HEK293 (cell line): Measurements from ENCODE around the gene SEMA3G.
A peak's percentile ranks its signal among the peaks of the same experiment; 100 is the strongest.

Experiments
- CTCF ChIA-PET: fragments of 350-600 bp; formaldehyde crosslinking; extraction: SDS; loops from one replicate; lab custom pipeline; 2021; ENCODE audit warnings: antibody characterized with exemption; lab: Yijun Ruan, JAX
- POLR2A ChIA-PET: fragments of 300-600 bp; formaldehyde crosslinking; extraction: SDS; loops from one replicate; lab custom pipeline; 2020; ENCODE audit warnings: antibody characterized with exemption, inconsistent platforms; lab: Yijun Ruan, JAX
- H3K27ac ChIP-seq: fragments of 200-500 bp; sonication (Bioruptor generic); 2 replicates; pipeline ENCODE4 v1.5.1; 2014; ENCODE audit warnings: low read depth, low read length, control low read depth, inconsistent platforms; ENCODE audit errors: extremely low read depth
- H3K36me3 ChIP-seq, 2 experiments: fragments of 200-500 bp in 1 of 2; sonication (Bioruptor generic) in 1 of 2; 1 replicate in 1 of 2; 2 replicates in 1 of 2; pipeline ENCODE4 v1.5.1; 2014 to 2017; ENCODE audit warnings: inconsistent platforms in 2 of 2, low read length in 2 of 2; ENCODE audit not compliant: control insufficient read depth in 2 of 2, insufficient read depth in 1 of 2
- H3K4me1 ChIP-seq: fragments of 200-500 bp; sonication (Bioruptor generic); 2 replicates; pipeline ENCODE4 v1.5.1; 2014; ENCODE audit warnings: mild to moderate bottlenecking, low read length, inconsistent platforms; ENCODE audit not compliant: control insufficient read depth, insufficient read depth
- H3K4me3 ChIP-seq: 2 replicates; pipeline ENCODE4 v1.5.1; 2011; ENCODE audit warnings: low read depth, mild to moderate bottlenecking, control low read depth, low read length, moderate library complexity
- H3K9me3 ChIP-seq: fragments of 200-500 bp; sonication (Bioruptor generic); 2 replicates; pipeline ENCODE4 v1.5.1; 2014; ENCODE audit warnings: low read depth, low read length, inconsistent platforms; ENCODE audit not compliant: control insufficient read depth, insufficient read depth
- GLI4 ChIP-seq: fragments of 450-650 bp; formaldehyde crosslinking; IDR thresholded peaks from 2 replicates; pipeline ENCODE4 v1.5.1; 2016; ENCODE audit warnings: missing biosample characterization, missing genetic modification characterization
- KLF1 ChIP-seq: fragments of 450-650 bp; formaldehyde crosslinking; IDR thresholded peaks from 2 replicates; pipeline ENCODE4 v1.5.1; 2016; ENCODE audit warnings: missing biosample characterization, missing genetic modification characterization
- KLF16 ChIP-seq: fragments of 450-650 bp; formaldehyde crosslinking; IDR thresholded peaks from 2 replicates; pipeline ENCODE4 v1.5.1; 2017; ENCODE audit warnings: missing biosample characterization, missing genetic modification characterization
- KLF9 ChIP-seq: fragments of 450-650 bp; formaldehyde crosslinking; IDR thresholded peaks from 2 replicates; pipeline ENCODE4 v1.5.1; 2016; ENCODE audit warnings: missing biosample characterization, missing genetic modification characterization, low read depth
- SP2 ChIP-seq: fragments of 450-650 bp; formaldehyde crosslinking; IDR thresholded peaks from 2 replicates; pipeline ENCODE4 v1.5.1; 2016; ENCODE audit warnings: missing biosample characterization, missing genetic modification characterization
- SP7 ChIP-seq: fragments of 450-650 bp; formaldehyde crosslinking; IDR thresholded peaks from 2 replicates; pipeline ENCODE4 v1.5.1; 2016; ENCODE audit warnings: missing biosample characterization, missing genetic modification characterization
- TRIM28 ChIP-seq: IDR thresholded peaks from 2 replicates; pipeline ENCODE4 v1.6.1; 2011; ENCODE audit warnings: low read length, control low read depth, borderline replicate concordance
- ZBTB20 ChIP-seq: fragments of 450-650 bp; formaldehyde crosslinking; IDR thresholded peaks from 2 replicates; pipeline ENCODE4 v1.5.1; 2016; ENCODE audit warnings: missing biosample characterization, missing genetic modification characterization
- ZFHX2 ChIP-seq: fragments of 450-650 bp; formaldehyde crosslinking; conservative IDR thresholded peaks from 2 replicates; pipeline ENCODE4 v1.5.1; 2016; ENCODE audit warnings: missing biosample characterization, missing genetic modification characterization
- ZFP37 ChIP-seq: fragments of 450-650 bp; formaldehyde crosslinking; IDR thresholded peaks from 2 replicates; pipeline ENCODE4 v1.5.1; 2016; ENCODE audit warnings: missing biosample characterization, missing genetic modification characterization
- ZNF132 ChIP-seq: fragments of 450-650 bp; formaldehyde crosslinking; IDR thresholded peaks from 2 replicates; pipeline ENCODE4 v1.5.1; 2017; ENCODE audit warnings: missing biosample characterization, missing genetic modification characterization, borderline replicate concordance
- ZNF140 ChIP-seq: fragments of 450-650 bp; formaldehyde crosslinking; IDR thresholded peaks from 2 replicates; pipeline ENCODE4 v1.5.1; 2016; ENCODE audit warnings: missing biosample characterization, missing genetic modification characterization
- ZNF2 ChIP-seq: fragments of 450-650 bp; formaldehyde crosslinking; IDR thresholded peaks from 2 replicates; pipeline ENCODE4 v1.5.1; 2016; ENCODE audit warnings: missing biosample characterization, missing genetic modification characterization
- ZNF274 ChIP-seq, 2 experiments: fragments of 200-500 bp in 1 of 2; fragments of 450-650 bp in 1 of 2; sonication (Bioruptor generic) in 1 of 2; formaldehyde crosslinking in 1 of 2; IDR thresholded peaks; 2 replicates each; pipeline versions ENCODE4 v1.5.1 to v1.6.1; 2014 to 2016; ENCODE audit warnings: borderline replicate concordance in 1 of 2, inconsistent platforms in 1 of 2, low read length in 1 of 2, missing biosample characterization in 1 of 2, missing genetic modification characterization in 1 of 2
- ZNF391 ChIP-seq: fragments of 450-650 bp; formaldehyde crosslinking; IDR thresholded peaks from 2 replicates; pipeline ENCODE4 v1.5.1; 2016; ENCODE audit warnings: low read depth, missing biosample characterization, missing genetic modification characterization, borderline replicate concordance
- ZNF416 ChIP-seq: fragments of 450-650 bp; formaldehyde crosslinking; IDR thresholded peaks from 2 replicates; pipeline ENCODE4 v1.5.1; 2016; ENCODE audit warnings: missing biosample characterization, missing genetic modification characterization
- ZNF530 ChIP-seq: fragments of 450-650 bp; formaldehyde crosslinking; IDR thresholded peaks from 2 replicates; pipeline ENCODE4 v1.5.1; 2016; ENCODE audit warnings: low read depth, missing biosample characterization, missing genetic modification characterization
- ZNF571 ChIP-seq: fragments of 450-650 bp; formaldehyde crosslinking; IDR thresholded peaks from 2 replicates; pipeline ENCODE4 v1.5.0; 2017; ENCODE audit warnings: missing biosample characterization, missing genetic modification characterization
- ZNF664 ChIP-seq: fragments of 450-650 bp; formaldehyde crosslinking; IDR thresholded peaks from 2 replicates; pipeline ENCODE4 v1.5.1; 2016; ENCODE audit warnings: missing biosample characterization, missing genetic modification characterization
- ZNF776 ChIP-seq: fragments of 450-650 bp; formaldehyde crosslinking; IDR thresholded peaks from 2 replicates; pipeline ENCODE4 v1.5.0; 2017; ENCODE audit warnings: missing biosample characterization, missing genetic modification characterization, borderline replicate concordance
- ZNF777 ChIP-seq: fragments of 450-650 bp; formaldehyde crosslinking; IDR thresholded peaks from 2 replicates; pipeline ENCODE4 v1.5.1; 2017; ENCODE audit warnings: missing biosample characterization, missing genetic modification characterization, borderline replicate concordance
- ZNF791 ChIP-seq: fragments of 450-650 bp; formaldehyde crosslinking; IDR thresholded peaks from 2 replicates; pipeline ENCODE4 v1.5.1; 2016; ENCODE audit warnings: missing biosample characterization, missing genetic modification characterization
- ZNF792 ChIP-seq: fragments of 450-650 bp; formaldehyde crosslinking; IDR thresholded peaks from 2 replicates; pipeline ENCODE4 v1.5.1; 2016; ENCODE audit warnings: missing biosample characterization, missing genetic modification characterization
- TF ChIP-seq, protein P1 (sequence below): fragments of 450-650 bp; formaldehyde crosslinking; IDR thresholded peaks from 2 replicates; pipeline ENCODE4 v1.5.1; 2017; ENCODE audit warnings: missing biosample characterization, missing genetic modification characterization
- TF ChIP-seq, protein P2 (sequence below): fragments of 450-650 bp; formaldehyde crosslinking; optimal IDR thresholded peaks from 2 replicates; pipeline ENCODE3; 2016; ENCODE audit warnings: missing biosample characterization, mild to moderate bottlenecking, missing genetic modification characterization
- TF ChIP-seq, protein P3 (sequence below): fragments of 450-650 bp; formaldehyde crosslinking; IDR thresholded peaks from 2 replicates; pipeline ENCODE4 v1.5.1; 2016; ENCODE audit warnings: missing biosample characterization, missing genetic modification characterization
- TF ChIP-seq, protein P4 (sequence below): fragments of 450-650 bp; formaldehyde crosslinking; IDR thresholded peaks from 2 replicates; pipeline ENCODE4 v1.5.1; 2016; ENCODE audit warnings: missing biosample characterization, missing genetic modification characterization, low read depth

Gene SEMA3G

DNA sequence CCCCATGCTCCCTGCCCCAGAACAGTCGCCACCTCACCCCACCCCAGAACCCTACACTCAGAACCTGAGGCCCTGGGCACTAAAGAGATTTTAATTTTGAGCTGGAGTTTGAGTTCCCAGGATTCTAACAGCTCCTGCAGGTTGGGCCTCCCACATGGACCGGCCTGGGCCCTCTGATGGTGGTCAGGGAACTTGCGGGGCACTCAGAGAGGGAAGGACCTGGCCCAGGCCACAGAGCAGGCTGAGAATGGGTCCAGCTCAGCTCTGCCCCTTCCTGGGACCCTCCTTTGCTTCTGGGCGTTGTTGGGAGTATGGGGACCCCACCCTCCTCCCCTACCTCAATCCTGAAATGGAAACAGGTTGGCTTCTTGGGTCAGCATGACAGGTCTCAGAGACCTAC lies 1.1 kb upstream of the SEMA3G start:
- Histone ChIP-seq H3K4me1 (no peaks in the 10 kb centered on the region), H3K27ac (no peak overlapping the region), H3K36me3 (no peaks in the 10 kb centered on the region), H3K4me3 (no peak overlapping the region), H3K9me3 (no peaks in the 10 kb centered on the region)
- ChIA-PET POLR2A (no interaction called here), CTCF (interaction anchor here (0.8 to 7.9 kb wide), 8 partner anchors 11 to 226 kb away, joined by 3 to 97 read pairs (median 5); no protein-coding TSS in a partner anchor)
- no peak for TF ChIP-seq ZNF571 (tag by site-specific recombination)
- TF ChIP-seq ZNF416 (tag by site-specific recombination): no peak
- no peak for TF ChIP-seq ZNF140
- no peak for TF ChIP-seq KLF16 (tag by site-specific recombination)
- TF ChIP-seq ZNF791 (tag by site-specific recombination): no peak
- no peak for TF ChIP-seq ZNF530 (tag by site-specific recombination)
- TF ChIP-seq, all 188 proteins: peak for 0

DNA sequence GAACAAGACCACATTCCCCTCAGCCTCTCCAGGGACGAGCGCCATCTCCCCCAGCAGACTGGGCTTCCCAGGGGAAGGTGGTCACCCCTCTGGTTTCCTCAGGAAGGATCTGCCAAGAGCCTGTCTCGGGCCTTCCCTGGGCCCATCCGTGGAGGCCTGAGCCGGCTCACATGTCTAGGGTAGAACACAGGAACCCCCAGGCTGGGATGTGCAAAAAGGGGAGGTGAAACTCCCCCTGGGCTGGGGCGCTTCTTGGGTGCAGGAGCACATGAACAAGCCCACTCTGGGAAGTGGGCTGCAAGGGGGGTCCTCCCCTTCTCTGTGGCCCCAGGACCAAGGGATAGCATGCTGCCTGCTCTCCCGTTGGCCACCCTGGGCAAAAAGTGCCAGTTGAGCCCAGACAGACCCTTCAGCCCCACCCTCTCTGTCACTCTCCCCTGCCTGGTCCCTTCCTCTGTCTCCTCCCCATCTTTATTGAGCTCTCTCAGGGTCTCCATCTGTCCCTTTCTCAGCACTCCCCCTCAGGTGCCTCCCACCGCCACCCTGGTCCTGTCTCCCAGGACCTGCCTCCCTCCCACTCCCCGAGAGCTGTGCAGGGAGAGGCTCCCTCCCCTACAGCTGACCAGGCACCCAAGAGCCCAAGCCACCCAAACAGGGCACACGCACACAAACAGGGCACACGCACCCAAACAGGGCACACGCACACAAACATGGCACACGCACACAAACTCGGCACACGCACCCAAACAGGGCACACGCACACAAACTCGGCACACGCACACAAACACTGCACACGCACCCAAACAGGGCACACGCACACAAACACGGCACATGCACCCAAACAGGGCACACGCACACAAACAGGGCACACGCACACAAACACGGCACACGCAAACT lies 864 bp downstream of the SEMA3G start:
- TF ChIP-seq TRIM28: no peak
- TF ChIP-seq KLF1 (tag by site-specific recombination): no peak
- TF ChIP-seq ZNF792 (tag by site-specific recombination): no peak
- TF ChIP-seq, protein P1, sequence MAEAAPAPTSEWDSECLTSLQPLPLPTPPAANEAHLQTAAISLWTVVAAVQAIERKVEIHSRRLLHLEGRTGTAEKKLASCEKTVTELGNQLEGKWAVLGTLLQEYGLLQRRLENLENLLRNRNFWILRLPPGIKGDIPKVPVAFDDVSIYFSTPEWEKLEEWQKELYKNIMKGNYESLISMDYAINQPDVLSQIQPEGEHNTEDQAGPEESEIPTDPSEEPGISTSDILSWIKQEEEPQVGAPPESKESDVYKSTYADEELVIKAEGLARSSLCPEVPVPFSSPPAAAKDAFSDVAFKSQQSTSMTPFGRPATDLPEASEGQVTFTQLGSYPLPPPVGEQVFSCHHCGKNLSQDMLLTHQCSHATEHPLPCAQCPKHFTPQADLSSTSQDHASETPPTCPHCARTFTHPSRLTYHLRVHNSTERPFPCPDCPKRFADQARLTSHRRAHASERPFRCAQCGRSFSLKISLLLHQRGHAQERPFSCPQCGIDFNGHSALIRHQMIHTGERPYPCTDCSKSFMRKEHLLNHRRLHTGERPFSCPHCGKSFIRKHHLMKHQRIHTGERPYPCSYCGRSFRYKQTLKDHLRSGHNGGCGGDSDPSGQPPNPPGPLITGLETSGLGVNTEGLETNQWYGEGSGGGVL (tag by site-specific recombination): peak; percentile 15; the same call in 1 of the 2 replicates
- no peak for TF ChIP-seq ZFHX2 (tag by site-specific recombination)
- TF ChIP-seq GLI4 (tag by site-specific recombination): no peak
- TF ChIP-seq ZNF777 (tag by site-specific recombination): no peak
- TF ChIP-seq SP2: peak; percentile 16; the same call in 1 of the 2 replicates
- TF ChIP-seq, protein P2, sequence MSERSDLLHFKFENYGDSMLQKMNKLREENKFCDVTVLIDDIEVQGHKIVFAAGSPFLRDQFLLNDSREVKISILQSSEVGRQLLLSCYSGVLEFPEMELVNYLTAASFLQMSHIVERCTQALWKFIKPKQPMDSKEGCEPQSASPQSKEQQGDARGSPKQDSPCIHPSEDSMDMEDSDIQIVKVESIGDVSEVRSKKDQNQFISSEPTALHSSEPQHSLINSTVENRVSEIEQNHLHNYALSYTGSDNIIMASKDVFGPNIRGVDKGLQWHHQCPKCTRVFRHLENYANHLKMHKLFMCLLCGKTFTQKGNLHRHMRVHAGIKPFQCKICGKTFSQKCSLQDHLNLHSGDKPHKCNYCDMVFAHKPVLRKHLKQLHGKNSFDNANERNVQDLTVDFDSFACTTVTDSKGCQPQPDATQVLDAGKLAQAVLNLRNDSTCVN (tag by site-specific recombination): peak; percentile 9
- TF ChIP-seq ZNF664 (tag by site-specific recombination): no peak
- TF ChIP-seq ZBTB20 (tag by site-specific recombination): no peak
- TF ChIP-seq, all 188 proteins: peak for 3
- H3K4me1 ChIP-seq: no peaks in the 10 kb centered on the region
- no peaks in the 10 kb centered on the region for H3K9me3 ChIP-seq
- H3K4me3 ChIP-seq: no peak overlapping the region
- ChIA-PET CTCF (interaction anchor here (1.1 to 7.9 kb wide), 2 partner anchors 17 to 32 kb away, joined by 5 to 97 read pairs; no protein-coding TSS in a partner anchor), POLR2A (no interaction called here)
- H3K36me3 ChIP-seq: no peaks in the 10 kb centered on the region
- H3K27ac ChIP-seq: no peak overlapping the region

DNA sequence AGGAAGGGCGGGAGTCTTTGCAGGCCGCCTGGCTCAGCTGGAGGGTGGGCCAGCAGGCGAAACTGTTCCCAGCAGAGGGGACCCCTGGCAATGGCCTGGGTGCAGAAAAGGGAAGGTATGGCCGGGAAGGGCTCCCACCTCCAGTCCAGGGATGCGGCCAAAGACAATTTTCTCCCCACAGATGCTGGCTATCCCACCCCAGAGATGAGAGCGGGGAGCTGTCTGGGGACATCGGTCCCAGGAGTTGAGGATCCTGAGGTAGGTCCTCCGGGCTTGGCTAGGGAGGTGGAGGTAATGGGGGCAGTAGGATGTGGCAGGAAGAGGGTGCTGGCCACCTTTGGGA lies 1.7 kb downstream of the SEMA3G start:
- POLR2A ChIA-PET: no interaction called here
- Histone ChIP-seq H3K27ac (no peak overlapping the region), H3K4me3 (no peak overlapping the region), H3K36me3 (no peaks in the 10 kb centered on the region), H3K9me3 (no peaks in the 10 kb centered on the region), H3K4me1 (no peaks in the 10 kb centered on the region)
- CTCF ChIA-PET: interaction anchor here (1.1 to 7.9 kb wide), 2 partner anchors 16 to 31 kb away, joined by 5 to 97 read pairs; no protein-coding TSS in a partner anchor
- TF ChIP-seq ZNF391 (tag by site-specific recombination) (no peak), ZNF274 (IDR thresholded peaks at IDR 0.05; ENCODE audit: low read length) (no peak), ZNF274 (tag by site-specific recombination; IDR thresholded peaks at IDR 0.05; ENCODE audit: borderline replicate concordance) (no peak), ZNF2 (no peak), SP7 (tag by site-specific recombination) (no peak), ZNF132 (no peak), ZNF776 (tag by site-specific recombination) (no peak), KLF9 (tag by site-specific recombination) (no peak), ZFP37 (tag by site-specific recombination) (no peak)
- TF ChIP-seq, protein P3, sequence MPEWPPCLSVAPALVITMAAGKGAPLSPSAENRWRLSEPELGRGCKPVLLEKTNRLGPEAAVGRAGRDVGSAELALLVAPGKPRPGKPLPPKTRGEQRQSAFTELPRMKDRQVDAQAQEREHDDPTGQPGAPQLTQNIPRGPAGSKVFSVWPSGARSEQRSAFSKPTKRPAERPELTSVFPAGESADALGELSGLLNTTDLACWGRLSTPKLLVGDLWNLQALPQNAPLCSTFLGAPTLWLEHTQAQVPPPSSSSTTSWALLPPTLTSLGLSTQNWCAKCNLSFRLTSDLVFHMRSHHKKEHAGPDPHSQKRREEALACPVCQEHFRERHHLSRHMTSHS (tag by site-specific recombination): no peak
- TF ChIP-seq, protein P4, sequence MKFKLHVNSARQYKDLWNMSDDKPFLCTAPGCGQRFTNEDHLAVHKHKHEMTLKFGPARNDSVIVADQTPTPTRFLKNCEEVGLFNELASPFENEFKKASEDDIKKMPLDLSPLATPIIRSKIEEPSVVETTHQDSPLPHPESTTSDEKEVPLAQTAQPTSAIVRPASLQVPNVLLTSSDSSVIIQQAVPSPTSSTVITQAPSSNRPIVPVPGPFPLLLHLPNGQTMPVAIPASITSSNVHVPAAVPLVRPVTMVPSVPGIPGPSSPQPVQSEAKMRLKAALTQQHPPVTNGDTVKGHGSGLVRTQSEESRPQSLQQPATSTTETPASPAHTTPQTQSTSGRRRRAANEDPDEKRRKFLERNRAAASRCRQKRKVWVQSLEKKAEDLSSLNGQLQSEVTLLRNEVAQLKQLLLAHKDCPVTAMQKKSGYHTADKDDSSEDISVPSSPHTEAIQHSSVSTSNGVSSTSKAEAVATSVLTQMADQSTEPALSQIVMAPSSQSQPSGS (tag by site-specific recombination): no peak
